ENCODE data around the gene TMEM91. TPM values are rescaled to one million over a fixed set of nuclear protein-coding genes. Genes with fewer than 3 reads are reported as not detected.

Gene TMEM91
- total RNA-seq, 4 donors from 2014 or later, result 12.4 to 44.3 (median 14.2) TPM

- DNase-seq (ENCODE audit: low spot score), result no peak
- ATAC-seq (ENCODE audit: low FRiP score), result no peak
- TF ChIP-seq, protein P1, sequence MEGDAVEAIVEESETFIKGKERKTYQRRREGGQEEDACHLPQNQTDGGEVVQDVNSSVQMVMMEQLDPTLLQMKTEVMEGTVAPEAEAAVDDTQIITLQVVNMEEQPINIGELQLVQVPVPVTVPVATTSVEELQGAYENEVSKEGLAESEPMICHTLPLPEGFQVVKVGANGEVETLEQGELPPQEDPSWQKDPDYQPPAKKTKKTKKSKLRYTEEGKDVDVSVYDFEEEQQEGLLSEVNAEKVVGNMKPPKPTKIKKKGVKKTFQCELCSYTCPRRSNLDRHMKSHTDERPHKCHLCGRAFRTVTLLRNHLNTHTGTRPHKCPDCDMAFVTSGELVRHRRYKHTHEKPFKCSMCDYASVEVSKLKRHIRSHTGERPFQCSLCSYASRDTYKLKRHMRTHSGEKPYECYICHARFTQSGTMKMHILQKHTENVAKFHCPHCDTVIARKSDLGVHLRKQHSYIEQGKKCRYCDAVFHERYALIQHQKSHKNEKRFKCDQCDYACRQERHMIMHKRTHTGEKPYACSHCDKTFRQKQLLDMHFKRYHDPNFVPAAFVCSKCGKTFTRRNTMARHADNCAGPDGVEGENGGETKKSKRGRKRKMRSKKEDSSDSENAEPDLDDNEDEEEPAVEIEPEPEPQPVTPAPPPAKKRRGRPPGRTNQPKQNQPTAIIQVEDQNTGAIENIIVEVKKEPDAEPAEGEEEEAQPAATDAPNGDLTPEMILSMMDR (IDR thresholded peaks at IDR 0.05), result no peak
Observed at GRCh38 chr19:41357746-41358145, 18.6 kb upstream of the TMEM91 start.

DNA sequence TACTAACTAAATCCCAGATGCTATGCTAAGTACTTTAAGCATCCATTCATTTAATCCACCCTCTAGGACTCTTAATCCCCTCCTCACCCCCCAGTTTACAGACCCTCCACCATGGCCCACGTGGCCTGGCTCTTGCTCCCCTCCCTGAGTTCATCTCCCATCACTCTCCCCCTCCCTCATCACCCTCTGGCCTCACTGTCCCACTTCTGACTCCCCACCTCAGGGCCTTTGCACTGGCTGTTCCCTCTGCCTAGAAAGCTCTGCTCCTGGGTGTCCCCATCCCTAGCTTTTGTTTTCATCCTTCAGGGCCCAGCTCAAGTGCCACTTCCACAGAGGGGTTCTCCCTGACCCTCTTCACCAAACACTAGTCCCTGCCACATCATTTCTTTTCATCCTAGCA lies 16.6 kb upstream of the TMEM91 start:
- TF ChIP-seq, protein P1 (IDR thresholded peaks at IDR 0.05), result no peak
- ATAC-seq (ENCODE audit: low FRiP score) (no peak), DNase-seq (ENCODE audit: low spot score) (no peak)

DNA sequence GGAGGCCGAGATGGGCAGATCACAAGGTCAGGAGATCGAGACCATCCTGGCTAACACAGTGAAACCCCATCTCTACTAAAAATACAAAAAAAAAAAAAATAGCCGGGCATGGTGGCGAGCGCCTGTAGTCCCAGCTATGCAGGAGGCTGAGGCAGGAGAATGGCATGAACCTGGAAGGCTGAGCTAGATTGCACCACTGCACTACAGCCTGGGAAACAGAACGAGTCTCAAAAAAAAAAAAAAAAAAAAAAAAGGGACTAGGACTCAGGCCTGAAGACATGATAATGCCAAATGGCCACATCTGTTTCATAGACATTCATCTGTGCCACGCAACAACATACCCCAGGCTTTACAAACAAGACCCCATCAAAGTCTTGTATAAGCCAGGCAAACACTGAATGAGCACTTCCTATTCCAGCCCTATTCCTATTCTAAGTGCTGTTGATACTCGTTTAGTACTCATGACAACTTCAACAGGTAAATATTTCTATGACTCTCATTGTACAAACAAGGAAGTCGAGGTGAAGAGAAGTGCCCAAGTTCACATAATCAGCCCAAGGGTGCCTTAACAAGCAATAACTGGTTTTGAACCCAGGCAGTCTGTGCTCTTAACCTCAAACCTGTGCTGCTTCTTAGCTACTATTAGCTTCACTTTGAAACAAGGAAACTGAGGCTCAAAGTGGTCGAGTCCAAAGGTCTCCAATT lies 14.0 kb upstream of the TMEM91 start:
- no peak for DNase-seq (ENCODE audit: low spot score)
- no peak for ATAC-seq (ENCODE audit: low FRiP score)
- TF ChIP-seq, protein P1 (IDR thresholded peaks at IDR 0.05), result no peak

- no peak for ATAC-seq (ENCODE audit: low FRiP score)
- TF ChIP-seq, protein P1 (IDR thresholded peaks at IDR 0.05), result no peak
Observed at GRCh38 chr19:41363371-41363752, 13.0 kb upstream of the TMEM91 start.

GRCh38 chr19:41363753-41364523 lies 12.4 kb upstream of the TMEM91 start, which contains the start of gene B9D2:
Gene B9D2, minus strand, starts transcription at chr19:41364149. Its CDS starts 630 bp downstream, at chr19:41363519.
- DNase-seq (ENCODE audit: low spot score) (peak; percentile 89), ATAC-seq (ENCODE audit: low FRiP score) (peak; percentile 97)
- TF ChIP-seq, protein P1 (IDR thresholded peaks at IDR 0.05), result no peak

More at GRCh38 chr19:41363371-41363752, 13.0 kb upstream of the TMEM91 start:
- DNase-seq (ENCODE audit: low spot score), result no peak

DNA sequence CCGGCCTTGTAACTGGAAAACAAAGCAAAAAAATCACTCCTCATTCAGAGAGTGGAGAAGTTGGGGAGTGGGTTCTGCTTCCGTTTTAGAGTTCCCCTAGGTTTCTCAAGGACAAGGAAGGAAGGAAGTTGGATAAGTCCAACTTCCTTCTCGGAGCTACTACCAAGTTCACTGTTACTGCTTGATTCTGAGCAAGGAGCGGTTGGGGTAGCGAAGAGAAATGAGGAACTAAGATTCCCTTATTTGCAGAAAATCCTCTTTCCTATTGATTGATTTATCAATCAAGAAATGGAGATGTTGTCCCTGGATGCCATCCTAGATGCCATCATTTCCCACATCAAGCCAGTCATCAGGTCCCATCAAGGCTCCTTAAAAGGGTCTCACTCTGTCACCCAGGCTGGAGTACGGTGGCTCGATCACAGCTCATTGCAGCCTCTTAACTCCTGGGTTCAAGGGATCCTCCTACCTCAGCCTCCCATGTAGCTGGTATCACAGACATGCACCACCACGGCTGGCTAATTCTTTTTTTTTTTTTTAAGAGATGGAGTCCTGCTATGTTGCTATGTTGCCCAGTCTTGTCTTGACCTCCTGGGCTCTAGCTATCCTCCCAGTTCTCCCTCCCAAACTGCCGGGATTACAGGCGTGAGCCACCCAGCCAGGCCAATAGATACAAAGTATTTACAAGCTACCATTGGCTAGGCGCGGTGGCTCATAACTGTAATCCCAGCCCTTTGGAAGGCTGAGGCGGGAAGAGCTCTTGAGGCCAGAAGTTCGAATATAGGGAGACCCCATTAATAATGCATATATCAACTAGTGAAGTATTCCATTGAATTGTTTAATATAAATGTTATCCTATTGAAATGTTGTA lies 11.6 kb upstream of the TMEM91 start:
- peak; percentile 2 for ATAC-seq (ENCODE audit: low FRiP score)
- TF ChIP-seq, protein P1 (IDR thresholded peaks at IDR 0.05), result no peak
- DNase-seq (ENCODE audit: low spot score), result no peak
